K562 (cell line): ENCODE data around the gene CLN5. TPM values are rescaled to one million over a fixed set of nuclear protein-coding genes. Genes with fewer than 3 reads are reported as not detected.

Experiments
- FOXM1 ChIP-seq, 2 experiments: fragments of 450-650 bp in 1 of 2; sonication (generic) in 1 of 2; formaldehyde crosslinking in 1 of 2; IDR thresholded peaks; 2 replicates each; pipeline versions ENCODE4 v1.6.1 to v1.9.0; 2017 to 2022; ENCODE audit warnings: low read depth in 2 of 2, mild to moderate bottlenecking in 2 of 2, missing genetic modification reagents in 1 of 2, moderate library complexity in 1 of 2
- GTF2B ChIP-seq: IDR thresholded peaks from 2 replicates; pipeline ENCODE4 v1.6.1; 2011; ENCODE audit not compliant: insufficient read length; ENCODE audit errors: extremely low read depth
- MGA ChIP-seq: fragments of 450-650 bp; IDR thresholded peaks from 2 replicates; pipeline ENCODE4 v1.6.1; 2016; ENCODE audit warnings: mild to moderate bottlenecking, moderate library complexity
- NONO ChIP-seq, 2 experiments: fragments of 200-400 bp in 1 of 2; fragments of 450-650 bp in 1 of 2; formaldehyde crosslinking in 1 of 2; IDR thresholded peaks; 2 replicates each; pipeline ENCODE4 v1.6.1; 2017; ENCODE audit warnings: low read depth in 2 of 2, mild to moderate bottlenecking in 2 of 2, moderate library complexity in 2 of 2, low read length in 1 of 2
- PTTG1 ChIP-seq: fragments of 450-650 bp; IDR thresholded peaks from 2 replicates; pipeline ENCODE4 v1.6.1; 2016; ENCODE audit warnings: low read depth, mild to moderate bottlenecking, missing genetic modification characterization, missing compliant biosample characterization
- polyA plus RNA-seq, 8 experiments: library from polyadenylated mRNA; depleted of rRNA in 4 of 8; stranded (reverse) in 5 of 8; unstranded in 3 of 8; fragments of >200 nt; fragmentation: Nextera tagmentation in 2 of 8; fragmentation: Illumina TruSeq in 1 of 8; extraction: Ambion mirVana in 2 of 8; extraction: Trizol in 1 of 8; gene quantifications; 2 replicates each; pipeline versions ENCODE4 v1.2.1 to v1.2.3, GENCODE V29; 2011 to 2014; ENCODE audit warnings: inconsistent platforms in 1 of 8, missing spikeins in 1 of 8
- total RNA-seq, 7 experiments: library from RNA; depleted of rRNA in 6 of 7; stranded (reverse); fragments of >200 nt in 6 of 7; fragmentation: Illumina TruSeq in 2 of 7; extraction: Trizol in 2 of 7; gene quantifications; 2 replicates each; pipeline versions ENCODE4 v1.2.1 to v1.2.3, GENCODE V29; 2011 to 2021; ENCODE audit warnings: low replicate concordance in 1 of 7
- TF ChIP-seq, protein P1 (sequence below): fragments of 450-650 bp; IDR thresholded peaks from 2 replicates; pipeline ENCODE4 v1.6.1; 2016; ENCODE audit warnings: borderline replicate concordance
- TF ChIP-seq, protein P2 (sequence below), 2 experiments: fragments of 450-650 bp; conservative IDR thresholded peaks; 2 replicates each; pipeline ENCODE4 v1.6.1; 2017; ENCODE audit warnings: mild to moderate bottlenecking in 2 of 2, moderate library complexity in 2 of 2
- TF ChIP-seq, protein P3 (sequence below): fragments of 200-800 bp; sonication (Bioruptor generic); IDR thresholded peaks from 2 replicates; pipeline ENCODE4 v1.6.1; 2017; ENCODE audit warnings: missing genetic modification characterization, missing compliant biosample characterization

The CLN5 gene
- total and polyA plus RNA-seq, 9 of the 15 experiments (the other 6 are each of a cell fraction or from before 2014, with no cell fraction given), result 4.6 to 11.5 (median 7.2) TPM

DNA sequence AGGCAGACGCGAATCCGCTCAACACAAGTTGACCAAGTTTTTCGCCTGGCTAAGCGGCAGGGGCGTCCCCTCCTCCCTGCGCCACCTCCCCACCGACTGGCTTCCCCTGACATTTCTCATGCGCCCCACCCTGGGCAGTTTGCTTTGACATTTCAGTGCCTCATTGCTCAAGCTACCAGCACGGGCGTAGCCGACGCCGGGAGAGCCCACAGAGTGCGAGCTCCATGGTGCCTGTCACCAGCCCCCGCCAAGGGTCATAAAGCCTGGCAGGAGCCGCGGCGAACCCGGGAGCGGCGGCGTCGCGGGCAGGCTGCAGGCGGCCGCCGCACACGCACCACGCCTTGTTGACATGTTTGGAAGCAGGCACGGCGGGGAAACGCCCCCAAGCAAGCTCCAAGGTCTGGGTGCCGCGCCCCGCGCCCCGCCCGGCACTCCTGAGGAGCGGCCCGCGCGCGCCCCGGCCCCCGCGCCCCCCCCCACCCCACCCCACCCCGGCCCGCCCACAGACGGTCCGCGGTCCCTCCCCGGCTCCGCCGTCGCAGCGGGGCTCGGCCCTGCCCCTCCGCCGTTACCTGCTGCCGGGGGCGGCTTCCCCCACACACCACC is 34.5 kb downstream of the CLN5 start (continued):
- TF ChIP-seq, protein P1, sequence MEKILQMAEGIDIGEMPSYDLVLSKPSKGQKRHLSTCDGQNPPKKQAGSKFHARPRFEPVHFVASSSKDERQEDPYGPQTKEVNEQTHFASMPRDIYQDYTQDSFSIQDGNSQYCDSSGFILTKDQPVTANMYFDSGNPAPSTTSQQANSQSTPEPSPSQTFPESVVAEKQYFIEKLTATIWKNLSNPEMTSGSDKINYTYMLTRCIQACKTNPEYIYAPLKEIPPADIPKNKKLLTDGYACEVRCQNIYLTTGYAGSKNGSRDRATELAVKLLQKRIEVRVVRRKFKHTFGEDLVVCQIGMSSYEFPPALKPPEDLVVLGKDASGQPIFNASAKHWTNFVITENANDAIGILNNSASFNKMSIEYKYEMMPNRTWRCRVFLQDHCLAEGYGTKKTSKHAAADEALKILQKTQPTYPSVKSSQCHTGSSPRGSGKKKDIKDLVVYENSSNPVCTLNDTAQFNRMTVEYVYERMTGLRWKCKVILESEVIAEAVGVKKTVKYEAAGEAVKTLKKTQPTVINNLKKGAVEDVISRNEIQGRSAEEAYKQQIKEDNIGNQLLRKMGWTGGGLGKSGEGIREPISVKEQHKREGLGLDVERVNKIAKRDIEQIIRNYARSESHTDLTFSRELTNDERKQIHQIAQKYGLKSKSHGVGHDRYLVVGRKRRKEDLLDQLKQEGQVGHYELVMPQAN, result peak; percentile 85
- TF ChIP-seq, protein P2, sequence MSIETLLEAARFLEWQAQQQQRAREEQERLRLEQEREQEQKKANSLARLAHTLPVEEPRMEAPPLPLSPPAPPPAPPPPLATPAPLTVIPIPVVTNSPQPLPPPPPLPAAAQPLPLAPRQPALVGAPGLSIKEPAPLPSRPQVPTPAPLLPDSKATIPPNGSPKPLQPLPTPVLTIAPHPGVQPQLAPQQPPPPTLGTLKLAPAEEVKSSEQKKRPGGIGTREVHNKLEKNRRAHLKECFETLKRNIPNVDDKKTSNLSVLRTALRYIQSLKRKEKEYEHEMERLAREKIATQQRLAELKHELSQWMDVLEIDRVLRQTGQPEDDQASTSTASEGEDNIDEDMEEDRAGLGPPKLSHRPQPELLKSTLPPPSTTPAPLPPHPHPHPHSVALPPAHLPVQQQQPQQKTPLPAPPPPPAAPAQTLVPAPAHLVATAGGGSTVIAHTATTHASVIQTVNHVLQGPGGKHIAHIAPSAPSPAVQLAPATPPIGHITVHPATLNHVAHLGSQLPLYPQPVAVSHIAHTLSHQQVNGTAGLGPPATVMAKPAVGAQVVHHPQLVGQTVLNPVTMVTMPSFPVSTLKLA (conservative IDR thresholded peaks at IDR 0.05), result peak; percentile 93 to 97
- TF ChIP-seq PTTG1 (tag) (no peak), MGA (peak; percentile 58), FOXM1 (IDR thresholded peaks at IDR 0.05; ENCODE audit: low read depth) (no peak), FOXM1 (CRISPR knock-in tag; IDR thresholded peaks at IDR 0.05; ENCODE audit: low read depth) (no peak), NONO (IDR thresholded peaks at IDR 0.05; ENCODE audit: low read depth in 2 of 2, low read length in 1 of 2) (no peak), GTF2B (no peak)
- TF ChIP-seq, protein P3, sequence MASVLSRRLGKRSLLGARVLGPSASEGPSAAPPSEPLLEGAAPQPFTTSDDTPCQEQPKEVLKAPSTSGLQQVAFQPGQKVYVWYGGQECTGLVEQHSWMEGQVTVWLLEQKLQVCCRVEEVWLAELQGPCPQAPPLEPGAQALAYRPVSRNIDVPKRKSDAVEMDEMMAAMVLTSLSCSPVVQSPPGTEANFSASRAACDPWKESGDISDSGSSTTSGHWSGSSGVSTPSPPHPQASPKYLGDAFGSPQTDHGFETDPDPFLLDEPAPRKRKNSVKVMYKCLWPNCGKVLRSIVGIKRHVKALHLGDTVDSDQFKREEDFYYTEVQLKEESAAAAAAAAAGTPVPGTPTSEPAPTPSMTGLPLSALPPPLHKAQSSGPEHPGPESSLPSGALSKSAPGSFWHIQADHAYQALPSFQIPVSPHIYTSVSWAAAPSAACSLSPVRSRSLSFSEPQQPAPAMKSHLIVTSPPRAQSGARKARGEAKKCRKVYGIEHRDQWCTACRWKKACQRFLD (CRISPR knock-in tag), result no peak
